Esophagus muscularis mucosa (tissue), 4 donors: ENCODE data around the gene NUDT16L1. TPM values are rescaled to one million over a fixed set of nuclear protein-coding genes. Genes with fewer than 3 reads are reported as not detected.

Experiments used
- DNase-seq: peaks from one replicate; pipeline ENCODE4 v3.0.0-alpha.2; 2017; ENCODE audit errors: extremely low spot score
- H3K27ac ChIP-seq, 4 donors: fragments of 200-600 bp; sonication (generic); replicated peaks in 1 of 4; 1 replicate in 3 of 4; 2 replicates in 1 of 4; pipeline ENCODE4 v1.5.1; 2016 to 2019; ENCODE audit warnings: mild to moderate bottlenecking in 1 of 4
- H3K27me3 ChIP-seq, 4 donors: fragments of 200-600 bp; sonication (generic); one replicate each; pipeline versions ENCODE4 v1.5.1 to v1.6.0; 2016 to 2019
- H3K36me3 ChIP-seq, 4 donors: fragments of 200-600 bp; sonication (generic); one replicate each; pipeline ENCODE4 v1.5.1; 2016 to 2019
- H3K4me1 ChIP-seq, 4 donors: fragments of 200-600 bp; sonication (generic); one replicate each; pipeline ENCODE4 v1.5.1; 2016 to 2019
- H3K4me3 ChIP-seq, 4 donors: fragments of 200-600 bp; sonication (generic); 1 replicate in 2 of 4; 2 replicates in 2 of 4; pipeline ENCODE4 v1.5.1; 2016 to 2019; ENCODE audit warnings: mild to moderate bottlenecking in 4 of 4, moderate library complexity in 1 of 4
- H3K9me3 ChIP-seq, 4 donors: fragments of 200-600 bp; sonication (generic); 1 replicate in 3 of 4; 2 replicates in 1 of 4; pipeline ENCODE4 v1.5.1; 2016 to 2019
- EP300 ChIP-seq: sonication (generic); formaldehyde crosslinking; IDR thresholded peaks from one replicate; pipeline ENCODE4 v1.6.1; 2017; ENCODE audit warnings: antibody characterized with exemption
- POLR2A ChIP-seq: fragments of 450-650 bp; IDR thresholded peaks from one replicate; pipeline ENCODE4 v1.6.1; 2017; ENCODE audit warnings: antibody characterized with exemption, moderate library complexity, mild to moderate bottlenecking, low read depth
- POLR2AphosphoS5 ChIP-seq, 2 donors: sonication (generic); formaldehyde crosslinking; IDR thresholded peaks; one replicate each; pipeline ENCODE4 v1.6.1; 2017; ENCODE audit warnings: antibody characterized with exemption in 2 of 2
- WGBS: methylation state at CpG from one replicate; pipeline ENCODE4 v1.1.5; 2018; 5-methylcytosine and 5-hydroxymethylcytosine counted together
- intact Hi-C: fragments of 100-400 bp; cut with DNase I; formaldehyde crosslinking; loops from one replicate; pipeline ENCODE4 v1.15.1; 2023
- total RNA-seq, 4 donors: library from RNA; depleted of rRNA; stranded (reverse); fragments of >200 nt; gene quantifications; one replicate each; pipeline versions ENCODE4 v1.1.0 to v1.2.1, GENCODE V29; 2016
- TF ChIP-seq, protein P1 (sequence below), 3 experiments: fragments of 200-600 bp in 2 of 3; fragments of 450-650 bp in 1 of 3; sonication (generic) in 2 of 3; IDR thresholded peaks; one replicate each; pipeline ENCODE4 v1.5.1; 2017 to 2019; ENCODE audit warnings: antibody characterized with exemption in 3 of 3, mild to moderate bottlenecking in 2 of 3, moderate library complexity in 1 of 3

Gene NUDT16L1
- total RNA-seq, 4 donors from 2014 or later = 18.1 to 33.9 (median 24.6) TPM

DNA sequence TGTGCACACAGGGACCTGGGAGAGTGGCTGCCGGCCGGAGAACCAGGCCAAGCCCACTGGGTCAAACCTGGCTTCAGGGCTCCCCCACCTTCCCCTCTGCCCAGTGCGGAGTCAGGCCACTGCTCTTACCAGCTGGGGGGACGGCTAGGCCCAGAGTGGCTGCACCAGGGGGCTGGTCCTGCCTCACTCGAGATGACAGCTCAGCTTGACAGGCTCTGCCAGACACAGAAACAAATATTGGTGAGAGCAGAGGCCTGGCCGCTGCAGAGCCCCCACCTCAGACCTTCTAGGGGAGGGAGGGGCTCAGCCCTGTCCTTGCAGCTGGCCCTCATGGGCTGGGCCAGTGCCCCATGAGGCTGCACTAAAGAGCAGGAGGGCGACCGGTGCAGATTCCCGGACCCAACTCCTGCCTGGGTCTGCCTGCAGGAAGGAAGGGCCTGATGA, 4.5 kb downstream of the NUDT16L1 start:
- Histone ChIP-seq H3K9me3 (no peaks in the 10 kb centered on the region), H3K4me1 (peaks cover 29 to 37% (median 34%) of the 10 kb centered on the region in 4 donors), H3K27ac (no peak overlapping the region), H3K4me3 (no peak overlapping the region), H3K36me3 (peaks cover 49 to 75% (median 74%) of the 10 kb centered on the region in 4 donors), H3K27me3 (no peaks in the 10 kb centered on the region)
- intact Hi-C loops = no loop called here
- no peak for DNase-seq
- WGBS = 83% methylated on average over 6 of the region's 9 CpGs
- TF ChIP-seq POLR2A = no peak
- TF ChIP-seq, protein P1, sequence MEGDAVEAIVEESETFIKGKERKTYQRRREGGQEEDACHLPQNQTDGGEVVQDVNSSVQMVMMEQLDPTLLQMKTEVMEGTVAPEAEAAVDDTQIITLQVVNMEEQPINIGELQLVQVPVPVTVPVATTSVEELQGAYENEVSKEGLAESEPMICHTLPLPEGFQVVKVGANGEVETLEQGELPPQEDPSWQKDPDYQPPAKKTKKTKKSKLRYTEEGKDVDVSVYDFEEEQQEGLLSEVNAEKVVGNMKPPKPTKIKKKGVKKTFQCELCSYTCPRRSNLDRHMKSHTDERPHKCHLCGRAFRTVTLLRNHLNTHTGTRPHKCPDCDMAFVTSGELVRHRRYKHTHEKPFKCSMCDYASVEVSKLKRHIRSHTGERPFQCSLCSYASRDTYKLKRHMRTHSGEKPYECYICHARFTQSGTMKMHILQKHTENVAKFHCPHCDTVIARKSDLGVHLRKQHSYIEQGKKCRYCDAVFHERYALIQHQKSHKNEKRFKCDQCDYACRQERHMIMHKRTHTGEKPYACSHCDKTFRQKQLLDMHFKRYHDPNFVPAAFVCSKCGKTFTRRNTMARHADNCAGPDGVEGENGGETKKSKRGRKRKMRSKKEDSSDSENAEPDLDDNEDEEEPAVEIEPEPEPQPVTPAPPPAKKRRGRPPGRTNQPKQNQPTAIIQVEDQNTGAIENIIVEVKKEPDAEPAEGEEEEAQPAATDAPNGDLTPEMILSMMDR (IDR thresholded peaks at IDR 0.05) = no peak

DNA sequence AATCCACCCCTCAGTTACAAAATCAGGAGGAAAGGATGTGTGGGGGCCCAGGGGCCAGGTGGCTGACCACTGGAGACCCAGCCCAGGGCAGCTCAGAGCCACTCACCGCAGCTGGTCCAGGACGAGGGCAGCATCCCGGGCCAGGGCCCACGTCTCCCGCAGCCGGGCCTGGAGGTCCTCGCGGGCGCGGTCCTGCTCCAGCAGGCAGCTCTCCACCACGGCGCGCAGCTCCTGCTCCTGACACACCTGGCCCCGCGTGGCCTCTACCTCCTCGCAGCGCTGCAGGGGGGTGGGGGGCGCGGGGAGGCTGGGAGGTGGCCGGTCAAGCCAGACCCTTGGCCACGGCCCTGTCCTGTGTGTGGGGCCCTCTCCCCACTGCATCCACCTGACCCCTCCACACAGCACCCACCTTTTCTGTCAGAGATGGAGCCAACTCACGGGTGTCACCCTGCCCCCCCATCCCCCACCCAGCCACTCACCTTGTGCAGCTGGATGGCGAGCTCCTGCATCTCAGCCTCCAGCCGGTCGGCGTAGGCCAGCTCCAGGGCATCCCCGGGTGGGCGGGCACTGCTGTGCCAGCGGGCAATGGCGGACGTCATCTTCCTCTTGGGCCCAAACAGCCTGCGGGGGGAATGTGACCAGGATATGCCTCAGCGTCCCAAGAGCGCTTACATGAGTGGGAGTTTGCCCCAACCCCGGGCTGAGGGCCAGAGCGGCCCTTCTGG, 5.1 kb downstream of the NUDT16L1 start:
- WGBS = 93% methylated on average over 36 of the region's 36 CpGs
- no peaks in the 10 kb centered on the region for H3K27me3 ChIP-seq
- peaks cover 26 to 33% (median 30%) of the 10 kb centered on the region in 4 donors for H3K4me1 ChIP-seq
- no peak for DNase-seq
- TF ChIP-seq, protein P1 (IDR thresholded peaks at IDR 0.05) = no peak
- TF ChIP-seq POLR2A (no peak), POLR2AphosphoS5 (IDR thresholded peaks at IDR 0.05) (no peak), EP300 (no peak)
- no peak overlapping the region for H3K4me3 ChIP-seq
- intact Hi-C loops = no loop called here
- H3K9me3 ChIP-seq = no peaks in the 10 kb centered on the region
- H3K27ac ChIP-seq = no peak overlapping the region
- peaks cover 49 to 79% (median 74%) of the 10 kb centered on the region in 4 donors for H3K36me3 ChIP-seq

DNA sequence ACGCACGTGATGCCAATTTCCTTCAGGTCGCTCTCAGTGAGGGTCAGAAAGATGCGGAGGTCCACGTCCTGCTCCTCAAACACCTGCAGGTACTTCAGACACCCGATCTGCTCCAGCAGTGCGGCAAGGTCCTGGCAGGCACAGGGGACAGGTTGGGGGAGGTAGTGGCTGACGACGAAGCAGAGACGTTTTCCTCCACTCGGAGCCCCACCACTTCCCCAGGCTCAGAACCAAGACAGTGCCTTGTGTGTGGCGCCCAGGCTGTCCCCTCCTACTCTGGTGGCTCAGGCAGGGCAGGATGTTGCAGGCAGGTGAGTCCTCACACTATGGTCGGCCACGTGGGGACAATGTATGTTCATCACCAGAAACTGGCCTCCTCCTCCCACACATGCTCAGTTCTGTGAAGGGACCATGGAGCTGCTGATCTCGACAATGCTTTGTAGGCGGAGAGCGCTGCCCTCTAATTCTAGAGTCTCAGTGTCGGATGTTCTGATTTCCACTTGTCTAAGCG, 5.7 kb downstream of the NUDT16L1 start:
- Histone ChIP-seq H3K9me3 (no peaks in the 10 kb centered on the region), H3K4me3 (no peak overlapping the region), H3K36me3 (peaks cover 54 to 85% (median 79%) of the 10 kb centered on the region in 4 donors), H3K4me1 (peaks cover 24 to 33% (median 28%) of the 10 kb centered on the region in 4 donors), H3K27ac (no peak overlapping the region), H3K27me3 (no peaks in the 10 kb centered on the region)
- DNase-seq = no peak
- 94% methylated on average over 17 of the region's 19 CpGs for WGBS
- intact Hi-C loops = no loop called here
- TF ChIP-seq POLR2AphosphoS5 (IDR thresholded peaks at IDR 0.05) (no peak), POLR2A (no peak), EP300 (no peak)
- TF ChIP-seq, protein P1 (IDR thresholded peaks at IDR 0.05) = no peak

DNA sequence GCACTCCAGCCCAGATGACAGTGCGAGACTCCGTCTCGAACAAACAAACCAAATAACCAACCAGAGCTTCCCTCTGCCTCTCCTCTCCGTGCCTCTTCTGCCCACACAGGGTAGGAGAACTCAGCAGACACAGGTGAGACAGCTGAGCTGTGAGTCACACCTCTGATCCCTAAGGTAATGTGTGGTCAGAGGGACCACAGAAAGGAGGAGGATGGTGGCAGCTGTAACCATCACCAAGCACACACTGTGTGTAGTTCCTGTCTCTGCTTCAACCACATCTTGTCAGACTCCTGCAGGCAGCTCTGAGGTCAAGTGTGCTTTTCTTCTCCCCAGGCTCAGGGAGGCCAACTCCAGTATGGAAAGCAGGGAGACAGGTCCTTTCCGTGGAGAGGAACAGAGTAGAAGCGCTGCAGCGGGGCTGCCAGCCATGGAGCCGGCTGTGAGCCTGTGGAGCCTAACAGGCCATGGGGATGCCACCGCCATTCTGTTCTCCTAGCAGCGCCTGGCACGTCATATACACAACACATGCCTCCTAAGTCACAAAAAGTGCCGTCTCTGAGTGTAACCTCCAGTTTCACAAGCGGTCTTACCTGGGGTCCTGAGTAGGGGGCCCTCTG, 7.1 kb downstream of the NUDT16L1 start:
- H3K27ac ChIP-seq = no peak overlapping the region
- peaks cover 10 to 19% (median 14%) of the 10 kb centered on the region in 4 donors for H3K4me1 ChIP-seq
- WGBS = 96% methylated on average over 13 of the region's 13 CpGs
- no peaks in the 10 kb centered on the region for H3K9me3 ChIP-seq
- no peak for TF ChIP-seq EP300
- intact Hi-C loops = no loop called here
- H3K27me3 ChIP-seq = no peaks in the 10 kb centered on the region
- no peak overlapping the region for H3K4me3 ChIP-seq
- H3K36me3 ChIP-seq = peaks cover 65 to 99% (median 87%) of the 10 kb centered on the region in 4 donors
- DNase-seq = no peak

DNA sequence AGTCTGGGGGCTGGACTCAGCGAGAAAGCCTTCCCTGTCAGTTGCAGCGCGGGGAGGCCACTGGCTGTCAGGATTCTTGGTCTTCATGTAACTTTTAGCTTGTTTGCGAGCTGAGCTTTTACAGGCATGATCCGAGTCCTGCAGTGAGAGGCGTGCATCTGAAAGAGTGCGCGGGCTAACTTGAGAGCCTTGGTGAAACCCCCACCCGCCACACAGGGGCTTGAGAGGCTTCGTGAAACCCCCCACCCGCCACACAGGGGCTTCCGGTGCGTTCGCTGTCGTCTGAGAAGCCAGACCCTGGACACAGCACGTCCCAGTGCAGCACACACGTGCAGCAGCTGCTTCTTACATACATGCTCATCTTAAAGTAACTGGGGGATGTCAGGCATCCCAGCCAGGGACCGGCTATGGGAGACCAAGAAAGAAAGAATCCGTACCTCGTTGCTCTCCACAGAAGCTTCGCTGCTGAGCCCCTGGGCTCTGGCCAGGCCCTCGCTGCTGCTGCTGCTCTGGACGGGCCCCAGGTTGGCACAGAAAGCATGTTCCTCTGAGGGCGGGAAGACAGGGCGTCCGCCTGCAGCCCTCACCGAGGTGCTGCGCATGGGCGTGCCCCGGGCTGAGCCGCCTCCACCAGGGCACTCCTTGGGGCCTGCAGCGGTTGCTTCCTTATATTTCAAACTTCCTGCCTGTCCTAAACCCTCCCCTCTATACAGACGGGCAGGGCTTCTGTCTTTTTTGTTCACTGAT, 7.8 kb downstream of the NUDT16L1 start:
- no peak overlapping the region for H3K4me3 ChIP-seq
- TF ChIP-seq POLR2AphosphoS5 (IDR thresholded peaks at IDR 0.05) (no peak), POLR2A (no peak), EP300 (no peak)
- TF ChIP-seq, protein P1 (IDR thresholded peaks at IDR 0.05) = no peak
- no peak for DNase-seq
- H3K4me1 ChIP-seq = peaks cover 4 to 12% (median 8%) of the 10 kb centered on the region in 4 donors
- intact Hi-C loops = no loop called here
- H3K9me3 ChIP-seq = no peaks in the 10 kb centered on the region
- 90% methylated on average over 23 of the region's 33 CpGs for WGBS
- H3K36me3 ChIP-seq = peaks cover 60 to 100% (median 86%) of the 10 kb centered on the region in 4 donors
- H3K27me3 ChIP-seq = no peaks in the 10 kb centered on the region
- H3K27ac ChIP-seq = no peak overlapping the region
